HG03097 (cell line): ENCODE data around the gene MAP3K19.
A peak's percentile ranks its signal among the peaks of the same experiment; 100 is the strongest.

Experiments
- ATAC-seq: cut with Tn5 transposase; IDR thresholded peaks from one replicate; pipeline ENCODE4 v1.9.1; 2021; ENCODE audit not compliant: unreplicated experiment, low FRiP score

MAP3K19 gene

DNA sequence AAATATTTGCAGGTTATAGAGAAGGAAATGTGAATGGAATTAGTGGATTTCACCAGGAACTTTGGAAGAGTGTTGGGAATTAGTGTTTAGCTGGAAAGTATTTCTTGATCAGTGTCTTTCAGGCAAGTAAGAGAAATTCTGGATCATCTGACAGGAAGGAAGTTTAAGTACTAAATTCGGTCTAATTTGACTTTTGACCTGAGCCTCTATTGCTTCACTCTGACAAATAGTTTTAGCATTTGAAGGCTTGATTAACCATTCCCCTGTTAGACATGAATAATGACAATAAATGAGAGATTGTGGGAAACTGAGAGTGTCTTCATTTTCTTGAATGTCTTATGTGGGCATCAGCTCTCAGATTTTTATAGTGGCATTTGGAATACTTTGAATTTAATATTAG, 112.6 kb downstream of the MAP3K19 start:
- ATAC-seq = no peak

DNA sequence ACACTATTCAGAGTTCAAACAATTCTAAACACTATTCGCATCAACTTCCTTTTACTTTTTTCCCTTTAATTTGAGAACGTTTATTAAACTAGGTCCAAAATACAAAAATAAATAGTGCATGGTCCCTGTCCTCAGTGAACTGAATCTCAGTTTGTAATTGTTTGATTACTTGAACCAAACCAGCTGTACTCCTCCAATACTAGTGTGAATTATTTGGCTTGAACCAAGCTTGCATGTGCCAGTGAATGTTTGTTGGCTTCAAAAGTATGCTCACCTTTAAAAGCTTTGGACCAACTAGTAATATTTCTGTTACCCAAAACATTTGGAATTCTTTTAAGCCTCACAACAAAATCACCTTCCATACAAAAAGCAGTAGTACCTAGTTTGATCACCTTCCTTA, 113.1 kb downstream of the MAP3K19 start:
- ATAC-seq = no peak

DNA sequence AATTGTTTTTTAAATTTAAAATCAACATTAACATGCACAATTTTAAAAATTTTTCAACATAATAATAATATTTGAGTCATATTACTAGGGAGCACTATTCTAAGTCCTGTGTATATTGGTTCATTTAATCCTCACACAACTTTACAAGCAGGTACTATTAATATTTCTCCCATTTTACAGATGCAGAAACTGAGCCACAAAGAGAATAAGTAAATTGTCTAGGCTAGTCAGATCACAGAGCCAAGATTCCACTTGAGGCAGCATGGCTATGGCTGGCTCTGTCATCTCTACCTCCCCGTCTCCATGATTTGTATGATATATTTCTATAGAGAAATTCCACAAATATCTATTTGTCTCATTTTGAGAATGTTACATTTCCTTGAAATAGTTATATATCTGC, 113.5 kb downstream of the MAP3K19 start:
- no peak for ATAC-seq

DNA sequence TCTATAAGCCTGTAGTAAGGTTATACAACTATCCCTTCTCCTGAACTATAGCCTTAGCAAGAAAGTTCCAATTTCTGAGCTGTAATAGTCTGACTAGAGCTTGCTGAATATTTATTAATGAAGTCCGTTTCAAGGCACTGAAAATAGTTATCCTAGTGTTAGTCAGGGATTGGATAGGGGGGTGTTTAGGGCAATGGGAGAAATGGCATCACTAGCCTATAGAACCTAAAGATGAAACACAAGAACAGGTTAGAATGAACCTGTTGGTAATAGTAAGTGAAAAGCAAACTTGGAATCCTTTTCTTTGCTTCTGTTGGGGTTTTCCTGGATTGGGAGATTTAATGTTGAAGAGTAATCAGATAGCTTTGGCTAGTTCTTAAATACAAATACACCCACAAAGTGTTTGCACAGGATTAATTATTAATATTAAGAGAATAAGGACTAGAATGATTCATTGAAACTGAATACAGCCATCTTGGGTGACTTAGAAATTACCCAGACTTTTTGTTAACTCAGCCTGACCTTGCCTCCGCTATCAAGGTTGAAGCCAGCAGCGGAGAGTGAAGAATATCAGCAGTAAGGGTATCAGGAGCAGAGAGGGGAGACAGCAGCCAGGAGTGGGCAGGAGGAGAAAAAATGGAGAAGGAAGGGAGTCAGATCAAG, 114.3 kb downstream of the MAP3K19 start:
- ATAC-seq = no peak

DNA sequence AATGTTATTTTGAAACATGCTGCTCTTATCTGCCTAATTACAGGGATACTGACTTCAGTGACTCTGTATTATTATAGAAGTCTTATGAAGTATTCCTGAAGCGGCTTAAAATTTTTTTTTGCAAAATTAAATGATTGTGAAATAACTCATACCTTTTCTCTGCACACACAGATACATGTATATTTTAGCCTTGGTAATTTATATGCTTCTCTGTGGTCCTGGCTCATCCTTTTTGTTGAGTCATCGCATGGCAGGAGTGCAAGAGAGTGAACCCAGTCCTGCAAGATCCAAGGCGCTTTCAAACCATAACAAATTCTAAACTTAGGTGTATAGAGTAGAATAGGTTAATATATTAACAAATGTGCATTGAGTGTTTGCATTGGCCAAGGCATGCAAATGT, 120.1 kb downstream of the MAP3K19 start:
- ATAC-seq = no peak

DNA sequence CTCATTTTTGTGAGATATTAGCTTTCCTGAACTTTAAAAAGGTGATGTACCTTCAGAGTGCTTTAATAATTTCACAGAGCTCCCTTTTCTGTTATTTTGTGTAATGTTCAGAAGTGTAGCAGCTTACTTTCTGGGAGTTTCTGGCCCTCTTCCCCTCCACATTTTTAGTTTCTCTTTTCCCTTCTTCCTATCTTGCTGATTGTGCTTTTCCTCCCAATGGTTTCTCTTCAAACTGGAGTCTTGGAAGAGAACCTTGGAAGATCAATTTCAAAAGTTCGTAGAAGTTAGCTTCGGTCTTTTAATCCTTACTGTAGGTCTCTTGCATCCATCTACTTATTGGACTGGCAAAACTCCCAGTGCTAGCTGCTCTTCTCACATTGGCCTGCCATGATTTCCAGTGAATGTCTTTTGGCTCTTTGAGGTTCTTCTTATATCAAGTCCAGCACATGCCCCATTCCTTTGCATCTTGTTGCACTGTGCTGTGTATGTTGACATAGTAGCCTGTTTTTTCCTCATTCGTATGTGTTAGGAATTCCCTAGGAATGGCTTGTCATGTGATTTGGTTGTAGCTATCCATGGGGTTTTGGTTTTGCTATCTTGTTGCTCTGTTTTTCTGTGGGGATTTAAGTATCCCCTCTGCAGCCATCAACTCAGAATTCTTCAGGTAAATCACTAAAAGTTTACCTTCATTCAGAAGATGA, 120.9 kb downstream of the MAP3K19 start:
- no peak for ATAC-seq

DNA sequence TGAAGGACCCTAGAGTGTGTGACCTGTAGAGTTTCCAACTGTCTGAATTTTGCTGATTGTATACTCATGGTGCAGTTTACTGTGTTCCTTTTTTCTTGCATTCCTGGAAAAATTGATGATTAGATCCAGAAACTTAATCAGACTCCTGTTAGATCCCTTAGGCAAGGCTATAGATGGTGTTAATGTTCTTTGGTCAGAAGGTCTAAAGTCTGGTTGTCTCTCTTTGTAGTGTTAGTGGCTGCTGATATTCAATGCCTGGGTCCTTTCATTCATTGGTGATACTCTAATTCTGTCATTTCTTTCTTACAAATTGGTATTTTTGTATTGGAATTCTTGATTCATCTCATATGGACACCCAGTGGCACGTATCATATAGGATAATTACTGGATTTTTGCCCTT, 122.3 kb downstream of the MAP3K19 start:
- ATAC-seq = no peak

DNA sequence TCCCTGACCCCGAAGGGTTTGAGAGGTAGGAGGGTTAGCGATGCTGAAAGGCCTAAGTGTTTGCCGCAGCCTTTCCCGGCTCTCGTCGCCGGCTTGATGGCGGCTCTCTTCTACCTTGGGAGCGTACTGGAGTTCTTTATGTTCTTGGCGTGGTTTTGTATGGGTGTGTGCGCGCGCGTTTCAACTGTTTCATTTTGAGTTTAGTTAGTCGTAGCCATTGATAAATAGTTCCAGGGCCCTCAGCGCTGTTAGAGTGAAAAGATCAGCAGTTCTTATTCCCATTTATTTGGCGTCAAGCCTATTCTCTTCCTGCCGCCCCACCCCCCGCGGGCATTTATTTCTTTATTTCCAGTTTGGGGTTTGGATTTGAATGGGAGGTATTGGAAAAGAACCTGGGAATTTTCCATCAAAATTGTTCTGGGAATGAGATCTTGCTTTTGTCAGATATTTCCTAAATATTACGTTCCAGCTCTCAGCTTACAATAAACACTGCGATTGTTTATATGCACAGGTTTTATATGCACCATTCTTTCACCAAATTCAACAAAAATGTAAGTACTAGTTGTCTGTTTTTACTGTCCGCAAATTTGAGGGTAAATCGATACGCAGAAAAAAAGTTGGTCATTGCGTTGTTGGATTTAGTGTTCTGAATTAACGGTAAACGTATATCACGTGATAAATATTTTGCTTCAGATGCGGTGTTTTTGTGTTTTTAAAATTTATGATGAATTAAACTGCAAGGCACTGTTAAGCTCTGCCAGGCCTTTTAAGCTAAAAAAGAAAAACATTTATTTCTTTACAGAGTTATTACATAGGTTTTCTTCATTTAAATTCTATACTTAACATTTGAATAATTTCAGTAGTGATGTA, 127.7 kb downstream of the MAP3K19 start:
- peak; percentile 6 for ATAC-seq

DNA sequence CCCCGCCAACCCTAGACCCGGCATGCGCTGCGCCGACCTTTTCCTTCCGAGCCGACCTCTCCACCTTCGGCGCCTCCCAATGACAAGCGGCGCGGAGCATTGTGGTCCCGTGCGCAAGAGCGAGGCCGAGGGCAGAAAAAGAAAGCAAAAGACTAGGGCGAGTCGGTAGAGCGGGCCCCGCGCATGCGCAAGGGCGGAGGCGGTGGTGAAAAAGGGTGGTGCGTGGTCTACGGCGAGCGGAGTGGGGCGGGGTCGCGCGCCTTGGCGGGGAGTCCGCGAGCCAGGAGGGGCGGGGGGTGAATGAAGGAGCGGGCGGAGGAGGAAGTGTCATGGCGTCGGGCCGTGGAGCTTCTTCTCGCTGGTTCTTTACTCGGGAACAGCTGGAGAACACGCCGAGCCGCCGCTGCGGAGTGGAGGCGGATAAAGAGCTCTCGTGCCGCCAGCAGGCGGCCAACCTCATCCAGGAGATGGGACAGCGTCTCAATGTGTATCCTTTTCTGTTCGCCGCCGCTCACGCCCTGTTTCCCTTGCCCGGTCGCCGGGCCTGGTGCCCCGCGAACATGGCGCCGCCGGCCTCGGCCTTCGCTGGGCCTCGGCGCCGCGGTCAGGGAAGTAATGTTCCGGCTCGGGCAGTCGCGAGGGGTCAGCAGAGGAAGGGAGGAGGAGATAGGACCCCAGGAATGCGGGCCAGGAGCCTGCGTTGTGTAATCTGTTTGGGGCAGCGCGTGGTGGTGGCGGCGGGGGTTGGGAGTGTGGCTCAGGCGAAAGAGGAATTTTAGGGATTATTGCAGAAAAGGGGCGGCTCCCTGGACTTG, 128.5 kb downstream of the MAP3K19 start, which contains the start of gene CCNT2:
Gene CCNT2 (plus strand): TSS at position 297 of the 815 bp plus-strand sequence. CDS start 33 bp downstream, at position 330.
- ATAC-seq = peak; percentile 84

DNA sequence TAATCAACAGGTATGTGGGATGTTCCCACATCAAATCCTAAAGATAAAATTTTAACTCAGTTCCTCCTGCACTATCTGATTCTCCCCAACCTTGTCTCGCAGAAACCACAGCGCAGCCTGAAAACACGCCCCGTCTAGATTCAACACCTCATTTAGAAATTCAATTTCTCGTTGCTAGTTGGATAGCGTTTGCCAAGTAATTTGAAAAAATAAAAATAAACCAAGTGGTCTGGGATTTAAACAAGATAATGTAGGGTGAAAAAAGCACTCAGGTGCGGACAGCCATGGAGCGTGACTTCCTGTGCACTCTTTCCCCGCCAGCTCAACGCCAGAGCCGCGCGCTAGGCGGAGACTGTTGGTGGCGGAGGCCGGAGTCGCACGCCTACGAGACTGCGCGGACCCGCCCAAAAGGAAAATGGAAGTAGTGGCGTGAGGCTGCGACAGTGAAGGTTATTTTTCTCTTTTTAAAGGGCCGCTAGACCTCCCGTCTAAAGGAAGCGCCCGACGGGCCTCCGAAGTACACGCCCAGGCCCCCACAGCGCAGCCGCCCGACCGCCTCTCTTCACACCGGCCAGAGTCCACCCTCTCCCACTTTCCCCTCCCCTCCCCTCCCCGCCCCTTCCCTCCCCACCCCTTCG, 129.2 kb downstream of the MAP3K19 start:
- peak; percentile 80 for ATAC-seq

DNA sequence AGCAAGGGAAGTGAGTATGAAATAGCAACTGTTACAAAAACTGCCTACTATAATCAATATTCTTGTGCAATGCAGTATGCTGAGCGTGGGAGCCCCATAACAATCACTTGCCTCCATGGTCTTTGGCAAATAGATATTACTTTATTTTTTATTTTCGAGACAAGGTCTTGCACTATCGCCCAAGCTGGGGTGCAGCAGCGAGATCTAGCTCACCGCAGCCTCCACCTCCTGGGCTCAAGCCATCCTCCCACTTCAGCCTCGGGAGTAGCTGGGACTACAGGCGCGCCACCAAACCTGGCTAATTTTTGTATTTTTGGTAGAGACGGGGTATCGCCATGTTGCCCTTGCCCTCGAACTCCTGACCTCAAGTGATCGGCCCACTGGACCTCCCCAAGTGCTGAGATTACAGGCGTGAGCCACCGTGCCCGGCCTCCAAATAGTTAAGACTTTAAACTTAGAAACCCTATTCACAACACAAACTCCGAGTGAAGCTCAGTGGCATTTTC, 129.8 kb downstream of the MAP3K19 start:
- no peak for ATAC-seq
